ENCODE data around the gene SLC5A11.

The SLC5A11 gene

GRCh38 chr16:24851700-24852099 lies 5.9 kb downstream of the SLC5A11 start:
- no peaks in the 10 kb centered on the region for H3K9me3 ChIP-seq (ENCODE audit: insufficient read depth, low read depth, low read length)
- H2AK5ac ChIP-seq (ENCODE audit: low read length), result no peak overlapping the region
- no peak overlapping the region for H2AFZ ChIP-seq (ENCODE audit: insufficient read depth, low read length, poor library complexity)
- H4K91ac ChIP-seq (ENCODE audit: low read depth, low read length), result no peak overlapping the region
- no peak overlapping the region for H3K4me3 ChIP-seq (ENCODE audit: low read depth, low read length)
- no peak overlapping the region for H3K27ac ChIP-seq (ENCODE audit: low read depth, low read length)
- H3K4ac ChIP-seq (ENCODE audit: low read depth, low read length), result no peak overlapping the region
- no peaks in the 10 kb centered on the region for H3K36me3 ChIP-seq (ENCODE audit: control insufficient read depth in 1 of 2, insufficient read depth in 2 of 2, low read length in 2 of 2)
- H3K18ac ChIP-seq (ENCODE audit: low read length), result no peak overlapping the region
- no peaks in the 10 kb centered on the region for H3K4me1 ChIP-seq (ENCODE audit: control insufficient read depth in 1 of 2, insufficient read depth in 2 of 2, low read length in 2 of 2)
- no peak overlapping the region for H4K8ac ChIP-seq (ENCODE audit: low read depth, low read length)
- H3K79me1 ChIP-seq (ENCODE audit: low read length), result no peaks in the 10 kb centered on the region
- no peak overlapping the region for H2BK5ac ChIP-seq (ENCODE audit: low read depth, low read length, poor library complexity)
- no CpG with 5 or more reads among the region's 8 CpGs for WGBS (ENCODE audit: extremely low coverage, insufficient coverage, insufficient read length)
- DNase-seq, result no peak
- no peak overlapping the region for H2BK12ac ChIP-seq (ENCODE audit: low read length)
- no peak overlapping the region for H3K14ac ChIP-seq (ENCODE audit: low read length)
- no peak overlapping the region for H3K9ac ChIP-seq (ENCODE audit: low read length)
- H3K79me2 ChIP-seq (ENCODE audit: control insufficient read depth, insufficient read depth, low read length, poor library complexity), result no peaks in the 10 kb centered on the region
- H4K12ac ChIP-seq (ENCODE audit: low read depth, low read length), result no peak overlapping the region
- no peak overlapping the region for H2BK120ac ChIP-seq (ENCODE audit: insufficient read depth, low read length, poor library complexity)
- H3K23ac ChIP-seq (ENCODE audit: low read length), result no peak overlapping the region
- no peaks in the 10 kb centered on the region for H3K27me3 ChIP-seq (ENCODE audit: insufficient read depth, low read length)
- H3K4me2 ChIP-seq (ENCODE audit: low read length), result no peak overlapping the region

DNA sequence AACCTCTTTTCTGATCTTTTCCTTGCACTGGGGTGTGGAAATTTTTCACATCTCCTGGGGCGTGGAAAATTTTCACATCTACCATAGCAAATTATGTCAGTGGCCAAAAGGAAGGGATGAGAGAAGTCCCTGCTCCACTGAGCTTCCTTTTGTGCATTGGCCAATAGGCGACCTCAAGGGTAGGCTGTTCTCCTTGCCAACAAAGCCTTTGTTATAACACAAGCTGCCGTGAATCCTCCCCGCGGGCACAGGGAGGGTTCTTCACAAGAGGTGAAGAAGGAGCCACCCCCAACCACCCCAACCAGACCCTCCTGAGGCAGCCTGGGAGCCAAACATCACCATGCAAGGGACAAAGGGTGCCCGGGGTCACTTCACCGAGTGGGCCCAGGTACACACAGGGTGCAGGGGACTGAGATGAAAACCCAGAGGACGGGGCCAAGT lies 6.5 kb downstream of the SLC5A11 start:
- Histone ChIP-seq H3K79me1 (ENCODE audit: low read length) (no peaks in the 10 kb centered on the region), H3K27me3 (ENCODE audit: insufficient read depth, low read length) (no peaks in the 10 kb centered on the region), H3K4ac (ENCODE audit: low read depth, low read length) (no peak overlapping the region), H3K14ac (ENCODE audit: low read length) (no peak overlapping the region), H3K23ac (ENCODE audit: low read length) (no peak overlapping the region), H2AFZ (ENCODE audit: insufficient read depth, low read length, poor library complexity) (no peak overlapping the region), H3K9ac (ENCODE audit: low read length) (no peak overlapping the region), H3K4me3 (ENCODE audit: low read depth, low read length) (no peak overlapping the region), H2AK5ac (ENCODE audit: low read length) (no peak overlapping the region), H4K91ac (ENCODE audit: low read depth, low read length) (no peak overlapping the region), H3K4me2 (ENCODE audit: low read length) (no peak overlapping the region), H3K27ac (ENCODE audit: low read depth, low read length) (no peak overlapping the region), H3K79me2 (ENCODE audit: control insufficient read depth, insufficient read depth, low read length, poor library complexity) (no peaks in the 10 kb centered on the region), H2BK5ac (ENCODE audit: low read depth, low read length, poor library complexity) (no peak overlapping the region), H3K4me1 (ENCODE audit: control insufficient read depth in 1 of 2, insufficient read depth in 2 of 2, low read length in 2 of 2) (no peaks in the 10 kb centered on the region), H3K36me3 (ENCODE audit: control insufficient read depth in 1 of 2, insufficient read depth in 2 of 2, low read length in 2 of 2) (no peaks in the 10 kb centered on the region), H2BK120ac (ENCODE audit: insufficient read depth, low read length, poor library complexity) (no peak overlapping the region), H4K8ac (ENCODE audit: low read depth, low read length) (no peak overlapping the region), H3K18ac (ENCODE audit: low read length) (no peak overlapping the region), H4K12ac (ENCODE audit: low read depth, low read length) (no peak overlapping the region), H2BK12ac (ENCODE audit: low read length) (no peak overlapping the region), H3K9me3 (ENCODE audit: insufficient read depth, low read depth, low read length) (no peaks in the 10 kb centered on the region)
- WGBS (ENCODE audit: extremely low coverage, insufficient coverage, insufficient read length), result no CpG with 5 or more reads among the region's 8 CpGs
- DNase-seq, result no peak

DNA sequence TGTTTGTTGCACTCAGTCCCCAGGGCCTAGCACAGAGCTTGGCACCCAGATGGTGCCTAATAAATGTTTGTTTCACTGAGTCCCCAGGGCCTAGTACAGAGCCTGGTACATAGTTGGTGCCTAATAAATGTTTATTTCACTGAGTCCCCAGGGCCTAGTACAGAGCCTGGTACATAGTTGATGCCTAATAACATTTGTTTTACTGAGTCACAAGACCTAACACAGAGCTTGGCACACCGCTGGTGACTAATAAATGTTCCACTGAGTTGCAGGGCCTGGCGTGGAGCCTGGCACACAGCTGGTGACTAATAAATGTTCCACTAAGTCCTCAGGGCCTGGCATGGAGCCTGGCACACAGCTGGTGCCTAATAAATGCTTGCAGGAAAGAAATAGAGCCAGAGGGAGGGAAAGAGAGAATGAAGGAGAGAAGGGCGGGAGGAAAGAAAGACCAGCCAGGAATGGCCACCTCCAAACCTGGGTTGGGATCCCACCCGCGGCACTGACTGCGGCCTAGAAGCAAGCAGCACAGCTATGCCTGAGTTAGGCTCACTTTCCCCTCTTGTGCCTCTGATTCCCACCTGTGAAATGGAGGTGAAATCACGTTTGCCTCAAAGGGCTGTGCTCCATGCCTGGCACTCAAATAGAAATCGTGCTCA lies 7.5 kb downstream of the SLC5A11 start:
- no peak overlapping the region for H3K9ac ChIP-seq (ENCODE audit: low read length)
- no peaks in the 10 kb centered on the region for H3K9me3 ChIP-seq (ENCODE audit: insufficient read depth, low read depth, low read length)
- H3K4ac ChIP-seq (ENCODE audit: low read depth, low read length), result no peak overlapping the region
- no peak overlapping the region for H2BK120ac ChIP-seq (ENCODE audit: insufficient read depth, low read length, poor library complexity)
- H3K27ac ChIP-seq (ENCODE audit: low read depth, low read length), result no peak overlapping the region
- WGBS (ENCODE audit: extremely low coverage, insufficient coverage, insufficient read length), result no CpG with 5 or more reads among the region's 8 CpGs
- no peak overlapping the region for H3K4me2 ChIP-seq (ENCODE audit: low read length)
- H3K4me1 ChIP-seq (ENCODE audit: control insufficient read depth in 1 of 2, insufficient read depth in 2 of 2, low read length in 2 of 2), result no peaks in the 10 kb centered on the region
- H2AFZ ChIP-seq (ENCODE audit: insufficient read depth, low read length, poor library complexity), result no peak overlapping the region
- H3K36me3 ChIP-seq (ENCODE audit: control insufficient read depth in 1 of 2, insufficient read depth in 2 of 2, low read length in 2 of 2), result no peaks in the 10 kb centered on the region
- DNase-seq, result no peak
- no peaks in the 10 kb centered on the region for H3K79me1 ChIP-seq (ENCODE audit: low read length)
- no peak overlapping the region for H3K18ac ChIP-seq (ENCODE audit: low read length)
- H2AK5ac ChIP-seq (ENCODE audit: low read length), result no peak overlapping the region
- H2BK5ac ChIP-seq (ENCODE audit: low read depth, low read length, poor library complexity), result no peak overlapping the region
- no peak overlapping the region for H4K8ac ChIP-seq (ENCODE audit: low read depth, low read length)
- no peaks in the 10 kb centered on the region for H3K27me3 ChIP-seq (ENCODE audit: insufficient read depth, low read length)
- H4K12ac ChIP-seq (ENCODE audit: low read depth, low read length), result no peak overlapping the region
- no peak overlapping the region for H4K91ac ChIP-seq (ENCODE audit: low read depth, low read length)
- no peak overlapping the region for H3K14ac ChIP-seq (ENCODE audit: low read length)
- H3K4me3 ChIP-seq (ENCODE audit: low read depth, low read length), result no peak overlapping the region
- H3K23ac ChIP-seq (ENCODE audit: low read length), result no peak overlapping the region
- no peaks in the 10 kb centered on the region for H3K79me2 ChIP-seq (ENCODE audit: control insufficient read depth, insufficient read depth, low read length, poor library complexity)
- no peak overlapping the region for H2BK12ac ChIP-seq (ENCODE audit: low read length)

- H4K8ac ChIP-seq (ENCODE audit: low read depth, low read length), result no peak overlapping the region
- H3K18ac ChIP-seq (ENCODE audit: low read length), result no peak overlapping the region
- no peak overlapping the region for H2BK120ac ChIP-seq (ENCODE audit: insufficient read depth, low read length, poor library complexity)
- H3K4ac ChIP-seq (ENCODE audit: low read depth, low read length), result no peak overlapping the region
- no peaks in the 10 kb centered on the region for H3K4me1 ChIP-seq (ENCODE audit: control insufficient read depth in 1 of 2, insufficient read depth in 2 of 2, low read length in 2 of 2)
- H3K4me3 ChIP-seq (ENCODE audit: low read depth, low read length), result no peak overlapping the region
- no peaks in the 10 kb centered on the region for H3K79me1 ChIP-seq (ENCODE audit: low read length)
- H2BK12ac ChIP-seq (ENCODE audit: low read length), result no peak overlapping the region
- no peaks in the 10 kb centered on the region for H3K27me3 ChIP-seq (ENCODE audit: insufficient read depth, low read length)
- H2BK5ac ChIP-seq (ENCODE audit: low read depth, low read length, poor library complexity), result no peak overlapping the region
- H3K4me2 ChIP-seq (ENCODE audit: low read length), result no peak overlapping the region
- no peak overlapping the region for H3K27ac ChIP-seq (ENCODE audit: low read depth, low read length)
- H4K12ac ChIP-seq (ENCODE audit: low read depth, low read length), result no peak overlapping the region
- H3K23ac ChIP-seq (ENCODE audit: low read length), result no peak overlapping the region
- no peak overlapping the region for H4K91ac ChIP-seq (ENCODE audit: low read depth, low read length)
- no peaks in the 10 kb centered on the region for H3K9me3 ChIP-seq (ENCODE audit: insufficient read depth, low read depth, low read length)
- H2AFZ ChIP-seq (ENCODE audit: insufficient read depth, low read length, poor library complexity), result no peak overlapping the region
- H2AK5ac ChIP-seq (ENCODE audit: low read length), result no peak overlapping the region
- no peak for DNase-seq
- H3K79me2 ChIP-seq (ENCODE audit: control insufficient read depth, insufficient read depth, low read length, poor library complexity), result no peaks in the 10 kb centered on the region
- no peaks in the 10 kb centered on the region for H3K36me3 ChIP-seq (ENCODE audit: control insufficient read depth in 1 of 2, insufficient read depth in 2 of 2, low read length in 2 of 2)
- no peak overlapping the region for H3K9ac ChIP-seq (ENCODE audit: low read length)
- no peak overlapping the region for H3K14ac ChIP-seq (ENCODE audit: low read length)
- no CpG with 5 or more reads among the region's 18 CpGs for WGBS (ENCODE audit: extremely low coverage, insufficient coverage, insufficient read length)
Measured at GRCh38 chr16:24853830-24854229, 8.1 kb downstream of the SLC5A11 start.
